Loucy (cell line): ENCODE measurements around the gene MCF2L.

Experiments
- CTCF ChIP-seq: fragments of 200-600 bp; sonication (generic); conservative IDR thresholded peaks from 2 replicates; pipeline ENCODE4 v1.5.1; 2014; ENCODE audit warnings: mild to moderate bottlenecking, antibody characterized with exemption, low read length
- EZH2phosphoT487 ChIP-seq: fragments of 200-600 bp; IDR thresholded peaks from 2 replicates; pipeline ENCODE4 v1.6.1; 2018; ENCODE audit warnings: antibody characterized with exemption, mild to moderate bottlenecking, moderate library complexity, borderline replicate concordance

- TF ChIP-seq CTCF: no peak
- no peak for TF ChIP-seq EZH2phosphoT487
Observed at GRCh38 chr13:112981451-112981850, 12.4 kb downstream of the MCF2L start.
